ENCODE measurements around the gene ITGB1BP1. TPM values are rescaled to one million over a fixed set of nuclear protein-coding genes. Genes with fewer than 3 reads are reported as not detected.

Gene ITGB1BP1
- total RNA-seq, 1 experiment from 2014 or later, result 36.7 TPM

- no peaks in the 10 kb centered on the region for H3K4me1 ChIP-seq (ENCODE audit: low read length)
- no peaks in the 10 kb centered on the region for H3K9me2 ChIP-seq (replicated peaks; ENCODE audit: insufficient read depth, low read length)
These were observed 30.2 kb downstream of the ITGB1BP1 start for GRCh38 chr2:9392898-9393765.

GRCh38 chr2:9391961-9392720, 31.2 kb downstream of the ITGB1BP1 start:
- H3K9me2 ChIP-seq (replicated peaks; ENCODE audit: insufficient read depth, low read length), result no peaks in the 10 kb centered on the region
- no peak overlapping the region for H2AFZ ChIP-seq (ENCODE audit: low read length)
- H3K4me1 ChIP-seq (ENCODE audit: low read length), result no peaks in the 10 kb centered on the region
- H3K4me3 ChIP-seq (ENCODE audit: low read length), result no peak overlapping the region
- no peaks in the 10 kb centered on the region for H3K79me2 ChIP-seq (ENCODE audit: low read length)
- no peak overlapping the region for H3K27ac ChIP-seq (ENCODE audit: low read length)
- no peaks in the 10 kb centered on the region for H4K20me1 ChIP-seq (ENCODE audit: insufficient read depth, low read depth, low read length)
- H3K9me3 ChIP-seq (ENCODE audit: low read length), result no peaks in the 10 kb centered on the region
- DNase-seq, result no peak
- H3K4me2 ChIP-seq (ENCODE audit: low read depth, low read length, poor library complexity, severe bottlenecking), result no peak overlapping the region
- no peaks in the 10 kb centered on the region for H3K27me3 ChIP-seq (ENCODE audit: low read length)
- H3K36me3 ChIP-seq (ENCODE audit: insufficient read depth, low read length), result no peaks in the 10 kb centered on the region
- H3K9ac ChIP-seq (ENCODE audit: low read length), result no peak overlapping the region

More at GRCh38 chr2:9392898-9393765, 30.2 kb downstream of the ITGB1BP1 start:
- no peaks in the 10 kb centered on the region for H3K36me3 ChIP-seq (ENCODE audit: insufficient read depth, low read length)
- H3K27me3 ChIP-seq (ENCODE audit: low read length), result no peaks in the 10 kb centered on the region
- H2AFZ ChIP-seq (ENCODE audit: low read length), result no peak overlapping the region
- no peak overlapping the region for H3K27ac ChIP-seq (ENCODE audit: low read length)
- no peaks in the 10 kb centered on the region for H3K79me2 ChIP-seq (ENCODE audit: low read length)
- H3K9me3 ChIP-seq (ENCODE audit: low read length), result no peaks in the 10 kb centered on the region
- no peak overlapping the region for H3K4me3 ChIP-seq (ENCODE audit: low read length)
- DNase-seq, result no peak
- H3K9ac ChIP-seq (ENCODE audit: low read length), result no peak overlapping the region
- H4K20me1 ChIP-seq (ENCODE audit: insufficient read depth, low read depth, low read length), result no peaks in the 10 kb centered on the region
- H3K4me2 ChIP-seq (ENCODE audit: low read depth, low read length, poor library complexity, severe bottlenecking), result no peak overlapping the region

DNA sequence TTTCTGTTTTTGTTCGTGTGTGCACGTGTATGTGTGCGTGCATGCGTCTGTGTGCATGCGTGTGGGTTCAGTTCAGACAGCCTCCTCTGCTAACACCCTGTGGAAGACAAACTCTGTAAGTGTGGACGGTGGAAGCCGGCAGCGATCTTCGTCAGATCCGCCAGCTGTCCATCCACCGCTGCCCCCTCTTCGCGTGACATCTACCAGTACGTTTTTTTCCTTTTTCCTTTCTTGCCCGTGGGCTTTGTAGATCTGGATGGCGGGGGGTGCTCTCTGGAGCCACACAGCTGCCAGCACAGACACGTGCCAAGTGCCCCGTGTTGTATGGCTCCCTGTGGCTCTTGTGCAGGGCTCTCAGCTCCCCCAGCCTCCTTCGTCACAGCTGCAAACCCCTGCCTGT, 32.3 kb downstream of the ITGB1BP1 start:
- H3K27me3 ChIP-seq (ENCODE audit: low read length), result no peaks in the 10 kb centered on the region
- H3K79me2 ChIP-seq (ENCODE audit: low read length), result no peaks in the 10 kb centered on the region
- H3K36me3 ChIP-seq (ENCODE audit: insufficient read depth, low read length), result no peaks in the 10 kb centered on the region
- H3K4me3 ChIP-seq (ENCODE audit: low read length), result no peak overlapping the region
- no peak for DNase-seq
- H3K9me2 ChIP-seq (replicated peaks; ENCODE audit: insufficient read depth, low read length), result no peaks in the 10 kb centered on the region
- H3K4me1 ChIP-seq (ENCODE audit: low read length), result no peaks in the 10 kb centered on the region
- no peaks in the 10 kb centered on the region for H3K9me3 ChIP-seq (ENCODE audit: low read length)
- no peak overlapping the region for H3K27ac ChIP-seq (ENCODE audit: low read length)
- H3K4me2 ChIP-seq (ENCODE audit: low read depth, low read length, poor library complexity, severe bottlenecking), result no peak overlapping the region
- H4K20me1 ChIP-seq (ENCODE audit: insufficient read depth, low read depth, low read length), result no peaks in the 10 kb centered on the region
- H2AFZ ChIP-seq (ENCODE audit: low read length), result no peak overlapping the region
- H3K9ac ChIP-seq (ENCODE audit: low read length), result no peak overlapping the region

DNA sequence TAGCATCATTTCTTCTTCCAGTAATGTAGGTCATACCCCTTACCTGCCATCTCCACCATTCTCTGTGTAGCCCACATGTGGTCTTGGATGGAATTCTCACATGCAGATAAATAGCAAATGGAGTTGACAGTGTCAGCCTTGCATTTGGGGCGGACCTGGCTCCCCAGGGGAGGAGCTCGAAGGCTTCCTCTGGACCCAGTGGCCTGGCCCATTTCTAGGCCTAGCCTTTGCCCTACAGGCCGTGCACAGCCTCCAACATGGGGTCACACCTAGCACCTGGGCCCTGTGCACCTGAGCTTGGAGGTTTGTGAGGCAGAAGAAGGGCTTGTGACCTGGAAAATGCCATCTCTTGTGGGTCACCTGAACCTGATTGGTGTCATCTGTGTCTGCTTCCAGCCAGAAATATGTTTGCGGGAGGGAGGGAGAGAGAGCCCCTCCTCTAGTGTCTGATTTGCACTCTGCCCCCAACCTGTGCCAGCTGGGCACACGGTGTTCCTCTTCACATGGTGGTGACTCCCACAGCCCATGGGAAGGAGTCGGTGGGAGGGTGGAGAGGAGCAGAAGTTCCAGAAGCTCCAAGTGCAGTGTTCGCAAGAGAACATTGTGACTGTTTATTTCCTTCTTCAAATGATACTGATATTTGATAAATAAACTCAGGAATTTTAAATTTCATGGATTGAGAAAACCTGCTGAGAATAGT, 33.0 kb downstream of the ITGB1BP1 start:
- Histone ChIP-seq H3K9me2 (replicated peaks; ENCODE audit: insufficient read depth, low read length) (no peaks in the 10 kb centered on the region), H2AFZ (ENCODE audit: low read length) (no peak overlapping the region), H3K27ac (ENCODE audit: low read length) (no peak overlapping the region), H3K9me3 (ENCODE audit: low read length) (no peaks in the 10 kb centered on the region), H3K9ac (ENCODE audit: low read length) (no peak overlapping the region), H3K4me1 (ENCODE audit: low read length) (no peaks in the 10 kb centered on the region), H3K79me2 (ENCODE audit: low read length) (no peaks in the 10 kb centered on the region), H3K27me3 (ENCODE audit: low read length) (no peaks in the 10 kb centered on the region), H3K36me3 (ENCODE audit: insufficient read depth, low read length) (no peaks in the 10 kb centered on the region), H4K20me1 (ENCODE audit: insufficient read depth, low read depth, low read length) (no peaks in the 10 kb centered on the region), H3K4me2 (ENCODE audit: low read depth, low read length, poor library complexity, severe bottlenecking) (no peak overlapping the region), H3K4me3 (ENCODE audit: low read length) (no peak overlapping the region)
- no peak for DNase-seq

DNA sequence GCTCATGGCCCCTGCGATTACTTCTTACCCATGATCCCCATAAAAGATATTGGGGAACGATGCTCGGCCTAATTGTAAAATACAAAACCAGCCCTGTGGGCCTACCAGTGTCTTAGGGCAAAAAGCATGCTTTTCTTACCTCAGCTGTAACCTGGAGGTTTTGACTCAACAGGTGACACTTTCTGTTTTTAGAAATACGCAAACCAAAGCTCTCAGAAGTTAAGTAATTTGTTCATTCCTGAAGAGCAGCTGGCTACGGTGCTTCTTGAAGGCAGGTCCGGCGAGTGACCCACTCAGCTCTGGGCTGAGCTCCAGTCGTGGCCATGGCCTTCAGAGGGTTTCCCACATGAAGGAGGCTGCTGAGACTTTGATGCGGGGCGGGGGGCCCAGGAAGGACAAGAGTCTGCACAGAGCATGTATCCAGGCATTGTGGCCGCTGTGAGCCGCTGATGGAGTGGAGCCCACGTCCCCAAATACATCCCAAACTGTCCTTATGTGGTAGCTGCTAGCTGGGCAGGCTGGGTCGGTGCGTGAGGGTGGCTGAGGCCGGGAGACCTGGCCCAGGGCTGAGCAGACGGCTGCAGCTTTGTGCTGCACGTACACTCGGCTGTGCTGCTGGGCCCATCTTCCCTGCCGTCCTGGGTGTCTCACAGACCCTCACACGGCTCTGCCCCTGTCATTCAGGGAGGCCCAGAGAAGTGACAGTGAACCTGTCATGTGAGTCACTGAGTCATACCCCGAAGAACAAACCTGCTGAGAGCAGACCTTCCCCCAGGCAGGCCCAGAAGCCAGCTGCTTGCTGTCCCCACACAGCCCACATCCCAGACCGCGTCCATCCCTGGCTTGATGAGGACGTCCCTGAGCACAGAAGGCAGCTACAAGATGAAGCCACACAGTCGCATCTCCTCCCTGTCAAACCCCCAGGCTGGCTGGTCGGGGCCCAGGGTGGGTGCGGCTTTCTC, 34.1 kb downstream of the ITGB1BP1 start:
- Histone ChIP-seq H4K20me1 (ENCODE audit: insufficient read depth, low read depth, low read length) (no peaks in the 10 kb centered on the region), H3K4me1 (ENCODE audit: low read length) (no peaks in the 10 kb centered on the region), H3K27me3 (ENCODE audit: low read length) (no peaks in the 10 kb centered on the region), H3K79me2 (ENCODE audit: low read length) (no peaks in the 10 kb centered on the region), H3K9ac (ENCODE audit: low read length) (no peak overlapping the region), H3K4me3 (ENCODE audit: low read length) (no peak overlapping the region), H3K36me3 (ENCODE audit: insufficient read depth, low read length) (no peaks in the 10 kb centered on the region), H3K27ac (ENCODE audit: low read length) (no peak overlapping the region), H2AFZ (ENCODE audit: low read length) (no peak overlapping the region), H3K4me2 (ENCODE audit: low read depth, low read length, poor library complexity, severe bottlenecking) (no peak overlapping the region), H3K9me3 (ENCODE audit: low read length) (no peaks in the 10 kb centered on the region), H3K9me2 (replicated peaks; ENCODE audit: insufficient read depth, low read length) (no peaks in the 10 kb centered on the region)
- DNase-seq, result no peak

- Histone ChIP-seq H3K36me3 (ENCODE audit: insufficient read depth, low read length) (no peaks in the 10 kb centered on the region), H3K27ac (ENCODE audit: low read length) (no peak overlapping the region), H2AFZ (ENCODE audit: low read length) (no peak overlapping the region), H3K79me2 (ENCODE audit: low read length) (no peaks in the 10 kb centered on the region), H3K9me2 (replicated peaks; ENCODE audit: insufficient read depth, low read length) (no peaks in the 10 kb centered on the region), H3K27me3 (ENCODE audit: low read length) (no peaks in the 10 kb centered on the region), H3K9ac (ENCODE audit: low read length) (no peak overlapping the region), H3K4me3 (ENCODE audit: low read length) (no peak overlapping the region), H3K4me2 (ENCODE audit: low read depth, low read length, poor library complexity, severe bottlenecking) (no peak overlapping the region), H3K9me3 (ENCODE audit: low read length) (no peaks in the 10 kb centered on the region), H4K20me1 (ENCODE audit: insufficient read depth, low read depth, low read length) (no peaks in the 10 kb centered on the region), H3K4me1 (ENCODE audit: low read length) (no peaks in the 10 kb centered on the region)
- DNase-seq, result no peak
These were observed 35.1 kb downstream of the ITGB1BP1 start for GRCh38 chr2:9388199-9388681.

GRCh38 chr2:9385841-9386240, 37.5 kb downstream of the ITGB1BP1 start:
- no peaks in the 10 kb centered on the region for H3K27me3 ChIP-seq (ENCODE audit: low read length)
- no peaks in the 10 kb centered on the region for H3K79me2 ChIP-seq (ENCODE audit: low read length)
- no peaks in the 10 kb centered on the region for H3K9me3 ChIP-seq (ENCODE audit: low read length)
- DNase-seq, result no peak
- H3K27ac ChIP-seq (ENCODE audit: low read length), result no peak overlapping the region
- no peak overlapping the region for H3K9ac ChIP-seq (ENCODE audit: low read length)
- H3K4me3 ChIP-seq (ENCODE audit: low read length), result no peak overlapping the region
- H3K36me3 ChIP-seq (ENCODE audit: insufficient read depth, low read length), result no peaks in the 10 kb centered on the region
- no peaks in the 10 kb centered on the region for H3K4me1 ChIP-seq (ENCODE audit: low read length)
- no peaks in the 10 kb centered on the region for H4K20me1 ChIP-seq (ENCODE audit: insufficient read depth, low read depth, low read length)
- H2AFZ ChIP-seq (ENCODE audit: low read length), result no peak overlapping the region
- H3K9me2 ChIP-seq (replicated peaks; ENCODE audit: insufficient read depth, low read length), result no peaks in the 10 kb centered on the region
- no peak overlapping the region for H3K4me2 ChIP-seq (ENCODE audit: low read depth, low read length, poor library complexity, severe bottlenecking)
